ENCODE measurements around the gene KCTD19.

The KCTD19 gene

DNA sequence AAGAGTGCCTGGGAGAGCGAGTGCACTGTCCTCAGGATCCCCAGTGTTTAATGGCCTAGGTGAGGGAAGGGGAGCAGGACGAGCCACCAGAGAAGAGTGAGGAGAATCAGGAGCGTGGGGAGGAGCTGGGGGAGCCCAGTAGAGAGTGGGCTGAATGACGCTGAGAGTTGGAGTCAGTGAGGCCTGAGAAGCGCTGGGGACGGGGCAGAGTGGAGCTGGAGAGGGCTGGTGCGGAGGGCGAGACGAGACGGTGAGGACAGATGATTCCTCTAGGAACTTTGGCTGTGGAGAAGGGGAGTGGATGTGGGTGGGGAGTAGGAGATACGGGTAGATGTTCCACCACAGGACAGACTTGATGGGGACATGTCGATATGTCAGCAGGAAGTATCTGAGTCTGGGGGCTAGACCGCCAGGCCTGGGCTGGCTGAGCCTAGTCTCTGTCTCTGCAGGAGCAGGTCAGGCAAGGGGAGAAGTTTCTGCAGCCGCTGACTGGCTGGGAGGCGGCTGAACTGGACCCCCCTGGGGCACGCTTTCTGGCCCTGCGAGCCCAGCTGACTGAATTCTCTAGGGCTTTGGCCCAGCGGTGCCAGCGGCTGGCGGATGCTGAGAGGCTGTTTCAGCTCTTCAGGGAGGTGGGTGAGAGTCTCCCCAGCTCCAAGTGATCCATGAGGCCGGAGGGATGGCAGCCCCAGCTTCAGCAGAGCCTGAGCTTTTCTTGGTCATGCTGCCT is 42.5 kb downstream of the KCTD19 start:
- FAIRE-seq (no peak), DNase-seq (ENCODE audit: insufficient read length, low spot score) (no peak)
- TF ChIP-seq CTCF (IDR thresholded peaks at IDR 0.05; ENCODE audit: insufficient read depth, missing control alignments) = no peak

GRCh38 chr16:67283039-67283825 is 43.3 kb downstream of the KCTD19 start:
- no peak for TF ChIP-seq CTCF (IDR thresholded peaks at IDR 0.05; ENCODE audit: insufficient read depth, missing control alignments)
- no peak for FAIRE-seq
- no peak for DNase-seq (ENCODE audit: insufficient read length, low spot score)

DNA sequence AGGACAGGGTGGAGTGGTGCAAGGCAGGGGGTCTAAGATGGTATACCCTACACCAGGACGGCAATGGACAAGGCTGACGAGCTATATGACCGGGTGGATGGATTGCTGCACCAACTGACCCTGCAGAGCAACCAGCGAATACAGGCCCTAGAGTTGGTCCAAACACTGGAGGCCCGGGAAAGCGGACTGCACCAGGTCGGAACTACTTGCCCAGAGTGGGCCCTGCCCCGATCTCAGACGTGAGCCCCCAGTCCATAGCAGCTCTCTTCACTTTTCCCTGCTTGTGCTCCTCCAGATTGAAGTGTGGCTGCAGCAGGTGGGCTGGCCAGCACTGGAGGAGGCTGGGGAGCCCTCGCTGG is 44.1 kb downstream of the KCTD19 start:
- FAIRE-seq (no peak), DNase-seq (ENCODE audit: insufficient read length, low spot score) (no peak)
- no peak for TF ChIP-seq CTCF (IDR thresholded peaks at IDR 0.05; ENCODE audit: insufficient read depth, missing control alignments)

- DNase-seq (ENCODE audit: insufficient read length, low spot score) = no peak
- no peak for FAIRE-seq
- TF ChIP-seq CTCF (IDR thresholded peaks at IDR 0.05; ENCODE audit: insufficient read depth, missing control alignments) = no peak
Observed at GRCh38 chr16:67281536-67282446, 44.8 kb downstream of the KCTD19 start.

- FAIRE-seq (no peak), DNase-seq (ENCODE audit: insufficient read length, low spot score) (no peak)
- no peak for TF ChIP-seq CTCF (IDR thresholded peaks at IDR 0.05; ENCODE audit: insufficient read depth, missing control alignments)
Observed at GRCh38 chr16:67280090-67281015, 46.2 kb downstream of the KCTD19 start.

GRCh38 chr16:67279296-67280089 is 47.0 kb downstream of the KCTD19 start, which contains the start of gene PLEKHG4:
PLEKHG4 (plus strand) TSS chr16:67279532; CDS start chr16:67280045, 513 bp downstream.
- TF ChIP-seq CTCF (IDR thresholded peaks at IDR 0.05; ENCODE audit: insufficient read depth, missing control alignments) = peak; percentile 58
- DNase-seq (ENCODE audit: insufficient read length, low spot score) = peak; percentile 87
- no peak for FAIRE-seq

Data from D721Med (cell line).